ENCODE measurements around the gene RAI1. TPM values are rescaled to one million over a fixed set of nuclear protein-coding genes. Genes with fewer than 3 reads are reported as not detected.

RAI1 gene
- total and polyA plus RNA-seq, 10 of the 15 experiments (the other 5 are each of a cell fraction or from before 2014, with no cell fraction given) = 0.66 to 37.7 (median 6.0) TPM

DNA sequence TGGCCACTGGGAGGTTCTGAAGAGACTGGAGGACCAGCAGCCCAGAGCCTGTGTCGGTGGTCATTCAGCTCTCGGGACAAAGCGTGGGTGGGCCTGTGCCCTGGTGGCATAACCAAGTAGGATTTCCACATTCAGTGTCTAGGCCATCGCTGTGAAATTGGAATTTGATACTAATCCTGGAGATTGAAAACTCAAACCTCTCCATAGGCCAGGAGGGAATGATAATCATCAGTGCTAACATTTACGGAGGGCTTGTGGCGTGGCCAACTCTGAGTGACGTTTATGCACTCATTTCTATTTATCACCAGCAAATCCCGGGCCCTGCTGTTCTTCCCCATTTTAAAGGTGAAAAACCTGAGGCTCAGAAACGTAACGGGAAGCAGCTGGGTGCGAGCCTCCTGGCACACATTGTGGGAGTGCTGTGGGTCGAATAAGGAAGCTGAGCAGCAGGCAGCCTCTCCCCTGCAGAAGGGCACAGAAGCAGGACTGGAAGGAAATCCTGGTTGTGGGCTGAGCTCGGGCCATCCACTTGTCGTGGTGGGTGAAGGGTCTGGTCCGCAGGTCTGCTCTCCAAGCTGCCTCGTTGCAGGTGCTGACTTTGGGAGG, 33.1 kb downstream of the RAI1 start:
- H3K4me3 ChIP-seq = no peak overlapping the region
- no peak overlapping the region for H3K4me2 ChIP-seq (ENCODE audit: control insufficient read depth, insufficient read depth)
- no peak for DNase-seq (ENCODE audit: low read depth, low spot score)
- intact Hi-C loops (cut with micrococcal nuclease; ENCODE audit: unreplicated experiment) = no loop called here
- BruUV-seq (replicated peaks) = no TSS peak
- no peaks in the 10 kb centered on the region for H3K27me3 ChIP-seq (replicated peaks in 1 of 2; ENCODE audit: control insufficient read depth in 2 of 2, insufficient read depth in 2 of 2, low read length in 1 of 2)
- ChIA-PET SMC1A (ENCODE audit: uncharacterized antibody, unreplicated experiment) (interaction anchor here (0.8 to 1.6 kb wide), 3 partner anchors 19 to 33 kb away, joined by 3 read pairs; no protein-coding TSS in a partner anchor), CTCF (interaction anchor here (0.5 to 1.7 kb wide), 3 partner anchors 9 to 32 kb away, joined by 3 to 4 read pairs (median 3); no protein-coding TSS in a partner anchor), POLR2A (interaction anchor here (0.5 to 1.2 kb wide), 2 partner anchors 9 to 121 kb away, joined by 3 read pairs; no protein-coding TSS in a partner anchor), RAD21 (ENCODE audit: unreplicated experiment) (interaction anchor here (0.5 to 1.1 kb wide), 2 partner anchors 9 to 32 kb away, joined by 3 read pairs; no protein-coding TSS in a partner anchor)
- H3K4me1 ChIP-seq (ENCODE audit: control insufficient read depth, insufficient read depth, low read length) = peaks cover 40% of the 10 kb centered on the region
- H3K79me2 ChIP-seq (ENCODE audit: control insufficient read depth, insufficient read depth, low read length) = peaks cover 22% of the 10 kb centered on the region
- peak overlapping the region; percentile 48; the same call in 1 of the 2 replicates for H3K27ac ChIP-seq (ENCODE audit: control insufficient read depth, insufficient read depth)
- WGBS (ENCODE audit: insufficient coverage, insufficient replicate concordance, low lambda C conversion rate, missing lambda C conversion rate) = 73% methylated on average over 16 of the region's 16 CpGs
- H3K9me3 ChIP-seq (replicated peaks; ENCODE audit: control insufficient read depth, insufficient read depth, low read length) = no peaks in the 10 kb centered on the region
- ATAC-seq = no peak
- TF ChIP-seq NR2C1 (IDR thresholded peaks at IDR 0.05) (no peak), JUND (IDR thresholded peaks at IDR 0.05; ENCODE audit: low read depth, low read length) (no peak), POLR2AphosphoS5 (IDR thresholded peaks at IDR 0.05; ENCODE audit: low read length) (no peak), CREB1 (IDR thresholded peaks at IDR 0.05; ENCODE audit: low read depth) (no peak), RCOR1 (conservative IDR thresholded peaks at IDR 0.05; ENCODE audit: low read depth, low read length) (no peak), HDGF (IDR thresholded peaks at IDR 0.05) (no peak), POLR2A (IDR thresholded peaks at IDR 0.05; ENCODE audit: low read depth, low read length) (0 out of 2 replicates have a peak, but pooled peaks have one; percentile 12), ZNF384 (IDR thresholded peaks at IDR 0.05; ENCODE audit: borderline replicate concordance, low read depth, low read length) (no peak), NBN (IDR thresholded peaks at IDR 0.05) (no peak)
- H4K20me1 ChIP-seq (ENCODE audit: control insufficient read depth, insufficient read depth) = no peaks in the 10 kb centered on the region; the same call in 1 of the 2 replicates
- peak overlapping the region; percentile 44; the same call in 1 of the 2 replicates for H3K9ac ChIP-seq (ENCODE audit: control insufficient read depth, insufficient read depth, low read length)
- no peak overlapping the region for H2AFZ ChIP-seq (ENCODE audit: control insufficient read depth, low read depth, low read length)
- peaks cover 0 to 2% of the 10 kb centered on the region in 2 experiments; a peak in 3 of 4 replicates for H3K36me3 ChIP-seq (ENCODE audit: control insufficient read depth in 2 of 2, insufficient read depth in 2 of 2, low read length in 1 of 2)
- FAIRE-seq = no peak
- in situ Hi-C loops (cut with MboI) = no loop called here
